Measurements from ENCODE around the gene RNF213.

The RNF213 gene

GRCh38 chr17:80345841-80346497, 85.3 kb downstream of the RNF213 start:
- TF ChIP-seq GATA3 (IDR thresholded peaks at IDR 0.05; ENCODE audit: low read depth, low read length): no peak
- TF ChIP-seq GATA2 (IDR thresholded peaks at IDR 0.05; ENCODE audit: low read depth, low read length): no peak

GRCh38 chr17:80346498-80347275, 86.0 kb downstream of the RNF213 start:
- no peak for TF ChIP-seq GATA2 (IDR thresholded peaks at IDR 0.05; ENCODE audit: low read depth, low read length)
- no peak for TF ChIP-seq GATA3 (IDR thresholded peaks at IDR 0.05; ENCODE audit: low read depth, low read length)

- TF ChIP-seq GATA3 (IDR thresholded peaks at IDR 0.05; ENCODE audit: low read depth, low read length) (no peak), GATA2 (IDR thresholded peaks at IDR 0.05; ENCODE audit: low read depth, low read length) (no peak)
These were observed 86.9 kb downstream of the RNF213 start for GRCh38 chr17:80347536-80347935.

DNA sequence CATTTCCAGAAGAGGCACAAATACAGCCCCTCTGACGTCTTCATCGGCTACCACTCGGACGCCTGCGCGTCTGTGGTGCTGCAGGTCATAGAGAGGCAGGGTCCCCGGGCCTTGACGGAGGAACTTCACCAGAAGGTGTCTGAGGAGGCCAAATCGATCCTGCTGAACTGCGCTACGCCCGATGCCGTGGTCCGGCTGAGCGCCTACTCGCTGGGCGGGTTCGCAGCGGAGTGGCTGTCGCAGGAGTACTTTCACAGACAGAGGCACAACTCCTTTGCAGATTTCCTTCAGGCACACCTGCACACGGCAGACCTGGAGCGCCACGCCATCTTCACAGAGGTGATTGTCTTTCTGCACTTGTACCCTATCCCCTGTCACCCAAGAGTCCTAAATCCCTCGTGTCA, 87.3 kb downstream of the RNF213 start:
- TF ChIP-seq GATA2 (IDR thresholded peaks at IDR 0.05; ENCODE audit: low read depth, low read length): no peak
- TF ChIP-seq GATA3 (IDR thresholded peaks at IDR 0.05; ENCODE audit: low read depth, low read length): no peak

GRCh38 chr17:80348551-80349150, 88.0 kb downstream of the RNF213 start:
- TF ChIP-seq GATA2 (IDR thresholded peaks at IDR 0.05; ENCODE audit: low read depth, low read length) (no peak), GATA3 (IDR thresholded peaks at IDR 0.05; ENCODE audit: low read depth, low read length) (no peak)

- TF ChIP-seq GATA2 (IDR thresholded peaks at IDR 0.05; ENCODE audit: low read depth, low read length) (no peak), GATA3 (IDR thresholded peaks at IDR 0.05; ENCODE audit: low read depth, low read length) (no peak)
These were observed 88.5 kb downstream of the RNF213 start for GRCh38 chr17:80349151-80349651.

- TF ChIP-seq GATA2 (IDR thresholded peaks at IDR 0.05; ENCODE audit: low read depth, low read length): no peak
- TF ChIP-seq GATA3 (IDR thresholded peaks at IDR 0.05; ENCODE audit: low read depth, low read length): no peak
These were observed 89.1 kb downstream of the RNF213 start for GRCh38 chr17:80349751-80350150.

DNA sequence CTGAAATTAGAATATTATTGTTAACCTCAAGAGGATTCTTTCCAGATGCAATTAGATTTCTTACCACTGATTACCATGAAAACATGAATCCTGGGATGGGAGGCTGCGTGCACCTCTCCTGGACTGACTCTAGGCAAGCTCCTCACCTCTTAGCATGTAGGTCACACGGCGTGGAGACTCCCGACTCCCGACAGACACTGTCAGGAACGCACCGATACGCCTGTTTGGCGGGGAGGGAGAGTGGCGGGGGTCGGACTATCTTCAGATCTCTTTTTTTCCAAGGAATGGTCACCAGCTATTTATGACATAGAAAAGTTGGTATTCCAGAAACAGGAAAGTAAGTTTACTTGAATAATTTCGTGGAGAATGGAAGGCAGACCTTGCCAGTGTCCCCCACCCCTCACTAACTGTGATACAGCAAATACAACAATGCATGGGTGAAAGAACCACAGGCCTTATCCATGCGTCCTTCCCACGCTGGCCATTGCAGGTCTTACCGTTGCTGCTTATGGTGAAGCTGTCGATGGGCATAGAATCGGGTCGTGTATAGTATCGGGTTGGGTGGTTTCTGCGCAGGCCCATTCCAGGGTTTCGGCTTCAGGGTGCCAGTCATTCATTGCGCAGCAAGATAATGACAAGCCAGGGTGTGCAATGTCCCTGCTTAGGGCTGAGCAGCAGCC, 91.7 kb downstream of the RNF213 start:
- TF ChIP-seq GATA2 (IDR thresholded peaks at IDR 0.05; ENCODE audit: low read depth, low read length) (no peak), GATA3 (IDR thresholded peaks at IDR 0.05; ENCODE audit: low read depth, low read length) (no peak)

DNA sequence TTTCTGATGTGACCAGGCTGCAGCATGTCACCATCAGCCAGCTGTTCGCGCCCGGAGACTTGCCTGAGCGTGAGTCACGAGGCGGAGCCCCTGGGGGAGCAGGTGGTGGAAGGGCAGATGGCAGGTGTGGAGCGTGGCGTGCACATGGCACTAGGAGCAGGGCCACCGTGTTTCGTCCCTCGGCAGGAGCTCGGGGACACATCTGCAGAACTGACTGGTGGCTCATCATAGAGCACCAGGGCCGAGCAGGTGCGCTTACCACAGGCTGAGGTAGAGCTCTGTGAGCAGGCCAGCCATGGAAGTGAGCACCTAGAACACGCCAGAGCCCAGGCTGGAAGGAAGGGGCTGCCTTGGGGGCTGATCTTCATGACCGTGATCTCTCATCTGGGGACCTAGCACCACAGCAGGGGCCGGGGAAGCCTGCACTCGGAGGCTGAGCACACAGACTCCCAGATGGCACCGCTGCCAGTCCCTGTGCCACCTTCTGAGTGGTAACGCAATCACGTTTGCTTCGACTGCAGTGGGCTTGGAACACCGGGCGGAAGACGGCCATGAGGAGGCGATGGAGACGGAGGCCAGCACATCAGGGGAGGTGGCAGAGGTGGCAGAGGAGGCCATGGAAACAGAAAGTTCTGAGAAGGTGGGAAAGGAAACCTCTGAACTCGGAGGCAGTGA, 92.5 kb downstream of the RNF213 start:
- TF ChIP-seq GATA3 (IDR thresholded peaks at IDR 0.05; ENCODE audit: low read depth, low read length): no peak
- TF ChIP-seq GATA2 (IDR thresholded peaks at IDR 0.05; ENCODE audit: low read depth, low read length): no peak

DNA sequence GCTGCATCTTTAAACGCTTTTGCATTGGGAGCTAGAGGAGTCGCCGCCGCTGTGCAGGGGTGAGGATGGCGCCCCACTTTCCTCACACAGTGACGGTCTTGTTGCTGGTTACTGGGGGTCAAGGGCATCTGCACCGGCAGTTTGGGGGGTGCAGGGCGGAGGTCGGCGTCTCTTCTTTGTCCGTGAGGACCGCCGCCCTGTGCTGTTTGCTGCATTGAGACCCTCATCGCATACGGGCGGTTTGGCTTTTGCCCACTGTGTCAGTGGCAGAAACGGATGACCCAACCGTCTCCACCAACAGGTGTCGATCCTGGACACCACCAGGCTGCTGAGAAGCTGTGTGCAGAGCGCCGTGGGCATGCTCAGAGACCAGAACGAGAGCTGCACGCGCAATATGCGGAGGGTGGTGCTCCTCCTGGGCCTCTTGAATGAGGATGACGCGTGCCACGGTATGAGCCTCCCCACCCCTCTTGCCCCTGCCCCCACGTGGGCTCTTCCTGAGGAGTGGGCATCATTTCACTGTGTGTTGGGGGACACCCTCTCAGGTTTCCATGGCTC, 93.1 kb downstream of the RNF213 start:
- TF ChIP-seq GATA3 (IDR thresholded peaks at IDR 0.05; ENCODE audit: low read depth, low read length): no peak
- no peak for TF ChIP-seq GATA2 (IDR thresholded peaks at IDR 0.05; ENCODE audit: low read depth, low read length)

GRCh38 chr17:80354336-80354735, 93.7 kb downstream of the RNF213 start:
- TF ChIP-seq GATA2 (IDR thresholded peaks at IDR 0.05; ENCODE audit: low read depth, low read length) (no peak), GATA3 (IDR thresholded peaks at IDR 0.05; ENCODE audit: low read depth, low read length) (no peak)

DNA sequence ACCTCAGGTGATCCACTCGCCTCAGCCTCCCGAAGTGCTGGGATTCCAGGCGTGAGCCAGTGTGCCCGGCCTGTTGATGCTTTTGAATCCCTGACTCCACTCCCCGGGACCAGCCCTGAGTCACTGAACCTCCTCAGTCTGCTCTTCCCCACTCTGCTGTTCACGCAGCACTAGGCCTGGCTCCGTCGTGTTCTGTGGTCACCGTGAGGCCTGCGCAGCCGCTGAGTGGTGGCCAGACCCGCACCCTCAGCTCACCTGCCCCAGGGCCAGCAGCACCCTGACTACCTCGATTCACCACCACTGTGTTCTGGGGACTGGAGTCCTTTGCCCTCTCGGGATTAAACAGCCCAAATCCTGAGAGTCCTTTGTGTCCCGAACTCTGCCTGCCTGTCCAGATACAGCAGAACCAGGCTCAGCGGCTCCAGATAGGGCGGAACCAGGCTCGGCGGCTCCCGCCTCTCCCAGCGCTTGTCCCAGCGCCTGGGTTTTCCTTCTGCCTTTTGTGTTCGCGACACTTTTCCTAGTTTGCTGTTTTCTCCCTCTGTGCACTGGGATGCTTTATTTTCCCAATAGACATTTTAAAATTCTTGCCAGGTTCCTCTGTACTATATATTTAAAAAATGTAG, 95.7 kb downstream of the RNF213 start:
- TF ChIP-seq GATA3 (IDR thresholded peaks at IDR 0.05; ENCODE audit: low read depth, low read length): no peak
- TF ChIP-seq GATA2 (IDR thresholded peaks at IDR 0.05; ENCODE audit: low read depth, low read length): no peak

- TF ChIP-seq GATA2 (IDR thresholded peaks at IDR 0.05; ENCODE audit: low read depth, low read length) (no peak), GATA3 (IDR thresholded peaks at IDR 0.05; ENCODE audit: low read depth, low read length) (no peak)
These were observed 97.5 kb downstream of the RNF213 start for GRCh38 chr17:80358131-80358530.
